OCI-LY7 (cell line): ENCODE measurements around the gene BDKRB1. TPM values are rescaled to one million over a fixed set of nuclear protein-coding genes. Genes with fewer than 3 reads are reported as not detected.

Source experiments
- BruUV-seq: library from RNA; stranded (reverse); fragments of 400-500 nt; replicated peaks from 2 replicates; lab custom pipeline; 2021; lab: Mats Ljungman, UMichigan
- CTCF ChIA-PET: fragments of 300-600 bp; sonication (Branson Sonifier 250); formaldehyde crosslinking; loops from one replicate; lab custom pipeline; 2022; ENCODE audit warnings: antibody characterized with exemption; ENCODE audit not compliant: unreplicated experiment; lab: Charles Lee
- POLR2A ChIA-PET: fragments of 300-600 bp; sonication (Branson Sonifier 250); formaldehyde crosslinking; loops from one replicate; lab custom pipeline; 2022; ENCODE audit warnings: antibody characterized with exemption; lab: Charles Lee
- DNase-seq: peaks from one replicate; pipeline ENCODE4 v3.0.0-alpha.2; 2015; ENCODE audit warnings: low spot score
- H2AFZ ChIP-seq: fragments of 200-600 bp; sonication (generic), shearing (Covaris generic); 2 replicates; pipeline ENCODE4 v1.6.1; 2014; ENCODE audit warnings: mild to moderate bottlenecking, antibody characterized with exemption, low read length, moderate library complexity
- H3K27ac ChIP-seq: fragments of 200-600 bp; sonication (generic); 2 replicates; pipeline ENCODE4 v1.5.1; 2014; ENCODE audit warnings: mixed run types, low read depth, mild to moderate bottlenecking, moderate library complexity, low read length, inconsistent platforms; ENCODE audit not compliant: poor library complexity, severe bottlenecking
- H3K36me3 ChIP-seq: fragments of 200-600 bp; sonication (generic); 2 replicates; pipeline ENCODE4 v1.6.1; 2014; ENCODE audit warnings: mild to moderate bottlenecking, antibody characterized with exemption, low read length, moderate library complexity, mixed read lengths; ENCODE audit not compliant: insufficient read depth
- H3K4me1 ChIP-seq: fragments of 200-600 bp; sonication (generic); 2 replicates; pipeline ENCODE4 v1.5.1; 2014; ENCODE audit warnings: mild to moderate bottlenecking, low read length; ENCODE audit not compliant: insufficient read depth, poor library complexity, severe bottlenecking
- H3K4me2 ChIP-seq: fragments of 200-600 bp; sonication (generic); 2 replicates; pipeline ENCODE4 v1.6.1; 2014; ENCODE audit warnings: mild to moderate bottlenecking, low read length
- H3K4me3 ChIP-seq: fragments of 200-600 bp; sonication (generic); 2 replicates; pipeline ENCODE4 v1.5.1; 2014; ENCODE audit warnings: mild to moderate bottlenecking, low read depth, low read length; ENCODE audit not compliant: poor library complexity, severe bottlenecking
- H3K79me2 ChIP-seq: fragments of 200-600 bp; sonication (generic); 2 replicates; pipeline ENCODE4 v1.6.1; 2016; ENCODE audit warnings: low read depth, mild to moderate bottlenecking, low read length, moderate library complexity, mixed read lengths; ENCODE audit not compliant: insufficient read depth
- H3K9me2 ChIP-seq: fragments of 200-600 bp; sonication (generic); 2 replicates; pipeline ENCODE4 v1.6.1; 2016; ENCODE audit warnings: mild to moderate bottlenecking, low read length, mixed read lengths; ENCODE audit not compliant: insufficient read depth
- H3K9me3 ChIP-seq: fragments of 200-600 bp; sonication (generic); 2 replicates; pipeline ENCODE4 v1.6.1; 2014; ENCODE audit warnings: mild to moderate bottlenecking, mixed run types, low read length, mixed read lengths
- H4K20me1 ChIP-seq: fragments of 200-600 bp; sonication (generic); 2 replicates; pipeline ENCODE4 v1.6.1; 2014; ENCODE audit warnings: mild to moderate bottlenecking, antibody characterized with exemption, low read length, moderate library complexity, mixed read lengths; ENCODE audit not compliant: insufficient read depth
- EZH2phosphoT487 ChIP-seq: fragments of 200-600 bp; sonication (generic); IDR thresholded peaks from 2 replicates; pipeline ENCODE4 v1.6.1; 2018; ENCODE audit warnings: low read depth, borderline replicate concordance, mild to moderate bottlenecking, mixed run types, antibody characterized with exemption, low read length, moderate library complexity, mixed read lengths
- intact Hi-C: fragments of 100-400 bp; cut with micrococcal nuclease; formaldehyde crosslinking; loops from one replicate; pipeline ENCODE4 v1.10.0; 2022; ENCODE audit not compliant: unreplicated experiment
- total RNA-seq, 2 experiments: library from RNA; depleted of rRNA in 1 of 2; stranded (reverse); fragments of >200 nt in 1 of 2; shearing (Covaris generic) in 1 of 2; gene quantifications; 2 replicates each; pipeline ENCODE4 v1.2.3, GENCODE V29; 2014 to 2022
- TF ChIP-seq, protein P1 (sequence below): fragments of 200-600 bp; sonication (generic); conservative IDR thresholded peaks from 2 replicates; pipeline ENCODE4 v1.5.1; 2014; ENCODE audit warnings: mild to moderate bottlenecking, antibody characterized with exemption, low read length, moderate library complexity, mixed read lengths

BDKRB1 gene
- total RNA-seq, 2 experiments from 2014 or later, result not detected

DNA sequence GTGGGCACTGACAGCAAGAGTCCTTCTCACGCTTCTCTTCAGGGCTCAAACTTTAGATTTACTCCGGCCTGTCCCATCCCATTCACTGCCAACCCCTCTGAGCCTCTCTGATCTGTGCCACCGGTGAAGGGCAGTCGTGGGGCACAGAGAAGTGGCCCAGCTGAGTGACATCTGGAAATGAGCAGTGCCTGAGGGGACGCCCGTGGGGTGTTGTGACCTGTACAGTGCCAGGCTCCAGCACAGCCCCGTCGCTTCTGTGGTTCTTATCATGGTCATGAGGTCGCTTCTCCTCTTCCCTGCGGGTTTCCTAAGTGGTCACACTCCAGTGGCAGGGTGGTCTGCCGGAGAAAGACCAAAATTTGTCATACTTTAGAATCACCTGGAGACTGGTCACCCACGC is 47.3 kb upstream of the BDKRB1 start:
- no peak overlapping the region for H3K27ac ChIP-seq
- TF ChIP-seq EZH2phosphoT487, result no peak
- TF ChIP-seq, protein P1, sequence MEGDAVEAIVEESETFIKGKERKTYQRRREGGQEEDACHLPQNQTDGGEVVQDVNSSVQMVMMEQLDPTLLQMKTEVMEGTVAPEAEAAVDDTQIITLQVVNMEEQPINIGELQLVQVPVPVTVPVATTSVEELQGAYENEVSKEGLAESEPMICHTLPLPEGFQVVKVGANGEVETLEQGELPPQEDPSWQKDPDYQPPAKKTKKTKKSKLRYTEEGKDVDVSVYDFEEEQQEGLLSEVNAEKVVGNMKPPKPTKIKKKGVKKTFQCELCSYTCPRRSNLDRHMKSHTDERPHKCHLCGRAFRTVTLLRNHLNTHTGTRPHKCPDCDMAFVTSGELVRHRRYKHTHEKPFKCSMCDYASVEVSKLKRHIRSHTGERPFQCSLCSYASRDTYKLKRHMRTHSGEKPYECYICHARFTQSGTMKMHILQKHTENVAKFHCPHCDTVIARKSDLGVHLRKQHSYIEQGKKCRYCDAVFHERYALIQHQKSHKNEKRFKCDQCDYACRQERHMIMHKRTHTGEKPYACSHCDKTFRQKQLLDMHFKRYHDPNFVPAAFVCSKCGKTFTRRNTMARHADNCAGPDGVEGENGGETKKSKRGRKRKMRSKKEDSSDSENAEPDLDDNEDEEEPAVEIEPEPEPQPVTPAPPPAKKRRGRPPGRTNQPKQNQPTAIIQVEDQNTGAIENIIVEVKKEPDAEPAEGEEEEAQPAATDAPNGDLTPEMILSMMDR, result no peak
- no peaks in the 10 kb centered on the region for H3K9me2 ChIP-seq
- H3K79me2 ChIP-seq, result no peaks in the 10 kb centered on the region
- H4K20me1 ChIP-seq, result no peaks in the 10 kb centered on the region
- no TSS peak for BruUV-seq
- H3K4me2 ChIP-seq, result no peak overlapping the region
- H3K36me3 ChIP-seq, result no peaks in the 10 kb centered on the region
- no peak for DNase-seq
- no peaks in the 10 kb centered on the region for H3K9me3 ChIP-seq
- H3K4me1 ChIP-seq, result peaks cover 5% of the 10 kb centered on the region
- POLR2A ChIA-PET, result no interaction called here
- CTCF ChIA-PET, result no interaction called here
- no peak overlapping the region for H2AFZ ChIP-seq
- H3K4me3 ChIP-seq, result no peak overlapping the region
- intact Hi-C loops, result no loop called here

DNA sequence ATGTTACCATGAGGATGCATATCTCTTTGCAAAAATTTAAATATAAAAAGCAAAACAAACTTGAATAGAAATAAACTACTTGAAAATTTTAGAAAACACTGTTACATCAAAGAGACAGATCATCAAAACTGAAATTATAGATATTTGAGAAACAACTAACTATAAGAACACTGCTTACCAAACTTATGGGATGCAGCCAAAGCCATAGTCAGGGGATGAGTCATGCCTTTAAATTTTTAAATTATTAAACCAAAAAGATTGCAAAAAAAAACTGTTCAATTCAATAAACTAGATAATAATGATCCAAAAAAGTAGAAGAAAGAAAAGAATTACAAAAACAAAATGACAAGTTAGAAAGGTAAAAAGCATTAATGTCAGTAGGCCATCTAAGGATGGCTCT is 43.9 kb upstream of the BDKRB1 start:
- Histone ChIP-seq H3K9me2 (no peaks in the 10 kb centered on the region), H3K4me2 (no peak overlapping the region), H3K27ac (no peak overlapping the region), H3K36me3 (no peaks in the 10 kb centered on the region), H3K9me3 (no peaks in the 10 kb centered on the region), H3K79me2 (no peaks in the 10 kb centered on the region), H3K4me1 (no peaks in the 10 kb centered on the region), H3K4me3 (no peak overlapping the region), H2AFZ (no peak overlapping the region), H4K20me1 (no peaks in the 10 kb centered on the region)
- intact Hi-C loops, result no loop called here
- BruUV-seq, result no TSS peak
- DNase-seq, result no peak
- TF ChIP-seq EZH2phosphoT487, result no peak
- TF ChIP-seq, protein P1, result no peak
- POLR2A ChIA-PET, result no interaction called here
- CTCF ChIA-PET, result no interaction called here

DNA sequence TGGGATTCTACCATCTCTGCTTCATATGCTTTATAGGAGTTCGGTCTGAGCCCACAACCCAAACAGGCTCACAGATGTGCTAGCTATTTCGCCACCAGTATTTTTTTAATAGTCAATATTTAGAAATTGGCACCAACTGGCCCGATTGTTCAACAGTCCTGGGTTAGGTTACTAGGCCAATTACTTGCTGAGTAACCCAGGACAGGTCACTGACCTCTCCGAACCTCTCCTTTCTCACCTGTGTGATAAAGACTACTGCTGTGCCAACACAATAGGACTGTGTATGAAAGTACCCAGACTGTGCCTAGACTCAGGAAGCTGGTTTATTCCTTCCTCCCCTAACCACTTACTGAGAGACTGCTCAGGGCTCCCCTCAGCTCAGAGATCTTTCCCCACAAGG is 43.1 kb upstream of the BDKRB1 start:
- no TSS peak for BruUV-seq
- no peak for TF ChIP-seq EZH2phosphoT487
- TF ChIP-seq, protein P1, result no peak
- intact Hi-C loops, result no loop called here

More for the DNA sequence above, 43.1 kb upstream of the BDKRB1 start:
- Histone ChIP-seq H2AFZ (no peak overlapping the region), H3K4me1 (no peaks in the 10 kb centered on the region), H4K20me1 (no peaks in the 10 kb centered on the region), H3K9me2 (no peaks in the 10 kb centered on the region), H3K4me2 (no peak overlapping the region), H3K79me2 (no peaks in the 10 kb centered on the region), H3K4me3 (no peak overlapping the region), H3K9me3 (no peaks in the 10 kb centered on the region), H3K36me3 (no peaks in the 10 kb centered on the region), H3K27ac (no peak overlapping the region)
- POLR2A ChIA-PET, result no interaction called here
- CTCF ChIA-PET, result no interaction called here
- DNase-seq, result no peak
